Left ventricle myocardium superior (tissue), 1 donor: ENCODE measurements around the gene NOL3. TPM values are rescaled to one million over a fixed set of nuclear protein-coding genes. Genes with fewer than 3 reads are reported as not detected.
A peak's percentile ranks its signal among the peaks of the same experiment; 100 is the strongest.

Source experiments
- ATAC-seq: fragments of 200-7000 bp; cut with Tn5 transposase; one replicate; pipeline ENCODE4 v1.9.1; 2020; ENCODE audit warnings: mild to moderate bottlenecking, moderate library complexity
- DNase-seq: peaks from one replicate; pipeline ENCODE4 v3.0.0-alpha.2; 2020
- intact Hi-C: fragments of 100-400 bp; cut with micrococcal nuclease; formaldehyde crosslinking; loops from one replicate; pipeline ENCODE4 v1.11.0; 2022
- total RNA-seq: library from RNA; stranded (reverse); fragmentation: NEBNext Ultra II Directional; extraction: Animal tissue kit (Norgen Biotek cat#: 25700); gene quantifications from one replicate; pipeline ENCODE4 v1.2.1, GENCODE V29; 2021
- donor health status: DM: no; HTN: yes; CAD: no; lungs with severe emphysema.

The NOL3 gene
- total RNA-seq, 1 donor from 2014 or later: 125 TPM

GRCh38 chr16:67151431-67152097, 18.8 kb upstream of the NOL3 start:
- intact Hi-C loops: no loop called here
- DNase-seq (no peak), ATAC-seq (no peak)

DNA sequence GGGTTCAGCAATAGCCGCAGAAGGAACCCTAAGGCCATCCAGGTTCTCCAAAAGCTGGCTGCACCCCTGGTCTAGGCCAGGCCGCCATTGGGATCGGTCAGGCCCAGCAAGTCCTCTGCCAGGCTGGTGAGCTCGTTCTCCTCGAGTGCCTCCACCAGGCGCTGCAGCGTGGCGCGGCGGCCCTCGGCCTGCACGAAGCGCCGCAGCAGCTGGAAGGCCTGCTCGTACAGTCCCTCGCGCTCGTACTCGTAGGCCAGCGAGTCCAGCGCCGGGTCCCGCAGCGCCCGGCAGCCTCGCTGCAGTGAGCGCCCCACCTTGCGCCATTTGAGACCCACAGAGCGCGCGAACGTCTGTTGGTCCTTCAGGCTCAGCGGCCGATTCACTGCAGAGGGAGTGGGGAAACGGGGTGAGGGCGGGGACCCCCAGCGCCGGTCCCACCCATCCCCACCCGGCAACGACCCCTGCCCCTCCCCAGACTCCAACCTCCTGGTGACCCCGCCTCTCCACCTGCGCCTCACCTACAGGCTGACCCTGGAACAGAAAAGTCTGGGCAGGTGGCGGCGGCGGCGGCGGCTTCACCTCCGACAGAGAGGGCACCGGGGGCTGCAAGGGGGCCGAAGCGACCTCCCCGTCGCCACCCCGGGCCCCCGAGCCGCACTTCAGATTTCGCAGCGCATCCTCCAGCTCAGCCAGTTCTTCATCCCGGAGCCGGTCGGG, 15.6 kb upstream of the NOL3 start:
- intact Hi-C loops: loop anchor here (5.0 kb wide), 1 partner anchor 177 kb away; no protein-coding TSS in a partner anchor
- DNase-seq: no peak
- ATAC-seq: no peak

- DNase-seq (peak; percentile 90), ATAC-seq (peak; percentile 61)
- intact Hi-C loops: loop anchor here (5.0 kb wide), 1 partner anchor 178 kb away; no protein-coding TSS in a partner anchor
Measured at GRCh38 chr16:67155295-67156142, 14.8 kb upstream of the NOL3 start.

DNA sequence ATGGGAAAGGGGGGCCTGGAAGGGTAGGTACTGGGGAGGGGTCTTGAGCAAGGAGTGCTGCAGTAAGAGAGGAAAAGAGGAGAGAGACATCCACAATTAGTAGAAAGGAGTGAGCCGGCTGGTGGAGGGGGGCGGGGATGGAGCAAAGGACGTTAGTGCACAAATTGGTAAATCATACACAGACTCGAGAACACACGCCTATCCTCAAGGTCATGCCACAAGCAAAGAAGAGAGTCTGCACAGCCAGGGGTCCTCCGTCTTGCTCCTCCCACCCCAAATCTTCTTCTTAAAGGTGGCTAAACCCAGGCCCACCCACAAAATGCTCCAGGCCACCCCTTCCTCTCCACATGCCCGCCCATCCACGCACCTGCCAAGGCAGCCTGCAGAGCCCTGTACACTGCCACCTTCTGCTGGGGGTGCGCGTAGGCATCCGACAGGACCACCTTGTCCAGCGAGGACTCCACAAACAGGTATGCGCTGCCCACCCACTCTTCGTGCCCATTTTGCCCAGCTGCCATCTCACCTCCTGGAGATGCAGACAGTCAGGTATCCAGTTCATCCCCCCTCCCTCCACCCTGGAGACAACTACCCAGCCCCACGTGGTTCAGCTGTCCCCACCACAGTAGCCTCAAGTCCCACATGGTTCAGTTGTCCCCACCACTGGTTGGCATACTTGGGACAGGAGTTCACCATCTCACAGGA, 14.0 kb upstream of the NOL3 start:
- ATAC-seq: no peak
- intact Hi-C loops: loop anchor here (5.0 kb wide), 1 partner anchor 179 kb away; no protein-coding TSS in a partner anchor
- no peak for DNase-seq

GRCh38 chr16:67157106-67157748, 13.1 kb upstream of the NOL3 start:
- ATAC-seq (no peak), DNase-seq (no peak)
- intact Hi-C loops: loop anchor here (5.0 kb wide), 1 partner anchor 180 kb away; no protein-coding TSS in a partner anchor

DNA sequence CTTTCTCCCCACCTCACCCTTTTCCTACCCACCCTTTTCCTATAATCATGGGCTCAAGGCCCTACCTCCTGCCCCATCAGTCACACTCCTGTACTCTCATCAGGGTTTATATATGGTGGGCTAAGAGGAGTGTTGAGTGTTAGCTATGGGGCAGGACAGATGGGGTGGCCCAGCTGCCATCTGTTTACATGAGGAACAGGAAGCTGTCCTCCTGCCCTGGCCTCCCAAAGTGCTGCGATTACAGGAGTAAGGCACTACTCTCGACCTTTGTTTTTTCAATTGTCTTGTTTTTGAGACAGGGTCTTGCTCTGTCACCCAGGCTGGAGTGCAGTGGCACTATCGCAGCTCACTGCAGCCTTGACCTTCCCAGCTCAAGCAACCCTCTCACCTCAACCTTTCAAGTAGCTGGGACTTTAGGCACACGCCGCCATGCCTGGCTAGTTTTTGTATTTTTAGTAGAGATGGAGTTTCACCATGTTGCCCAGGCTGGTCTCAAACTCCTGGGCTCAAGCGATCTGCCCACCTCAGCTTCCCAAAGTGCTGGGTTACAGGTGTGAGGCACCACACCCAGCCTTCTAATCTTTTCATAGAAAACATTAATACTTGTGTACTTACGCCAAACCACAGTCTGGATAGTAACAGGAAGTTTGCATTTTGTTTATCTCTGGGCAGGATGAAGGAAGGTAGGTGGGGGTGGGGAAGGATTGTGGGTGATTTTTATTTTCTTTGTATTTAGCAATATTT, 12.3 kb upstream of the NOL3 start:
- no peak for DNase-seq
- ATAC-seq: no peak
- intact Hi-C loops: loop anchor here (5.0 kb wide), 1 partner anchor 181 kb away; no protein-coding TSS in a partner anchor

- ATAC-seq (no peak), DNase-seq (peak; percentile 66)
- intact Hi-C loops: loop anchor here (5.0 kb wide), 1 partner anchor 182 kb away; no protein-coding TSS in a partner anchor
Measured at GRCh38 chr16:67158637-67159600, 11.4 kb upstream of the NOL3 start.

DNA sequence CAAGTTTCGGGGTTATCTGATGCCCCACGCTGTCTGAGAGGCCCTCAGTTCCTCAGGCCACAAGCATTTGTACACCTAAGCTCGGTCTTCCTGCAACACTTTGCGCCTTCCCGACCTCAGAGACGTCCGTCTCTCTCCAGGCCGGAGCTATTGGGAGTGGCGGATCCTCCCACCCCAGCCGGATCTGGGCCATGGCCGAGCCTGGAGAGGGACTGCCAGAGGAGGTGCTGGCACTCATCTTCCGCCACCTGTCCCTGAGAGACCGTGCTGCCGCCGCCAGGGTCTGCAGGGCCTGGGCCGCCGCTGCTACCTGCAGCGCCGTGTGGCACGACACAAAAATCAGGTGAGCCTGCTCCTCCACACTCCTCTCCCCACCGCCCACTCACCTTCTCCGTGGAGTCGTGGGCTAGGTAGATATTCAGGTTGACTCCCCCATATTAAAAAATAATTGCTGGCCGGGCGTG, 8.7 kb upstream of the NOL3 start:
- DNase-seq: peak; percentile 80
- intact Hi-C loops: no loop called here
- ATAC-seq: peak; percentile 41

GRCh38 chr16:67162506-67163163, 7.7 kb upstream of the NOL3 start:
- ATAC-seq (no peak), DNase-seq (no peak)
- intact Hi-C loops: no loop called here

DNA sequence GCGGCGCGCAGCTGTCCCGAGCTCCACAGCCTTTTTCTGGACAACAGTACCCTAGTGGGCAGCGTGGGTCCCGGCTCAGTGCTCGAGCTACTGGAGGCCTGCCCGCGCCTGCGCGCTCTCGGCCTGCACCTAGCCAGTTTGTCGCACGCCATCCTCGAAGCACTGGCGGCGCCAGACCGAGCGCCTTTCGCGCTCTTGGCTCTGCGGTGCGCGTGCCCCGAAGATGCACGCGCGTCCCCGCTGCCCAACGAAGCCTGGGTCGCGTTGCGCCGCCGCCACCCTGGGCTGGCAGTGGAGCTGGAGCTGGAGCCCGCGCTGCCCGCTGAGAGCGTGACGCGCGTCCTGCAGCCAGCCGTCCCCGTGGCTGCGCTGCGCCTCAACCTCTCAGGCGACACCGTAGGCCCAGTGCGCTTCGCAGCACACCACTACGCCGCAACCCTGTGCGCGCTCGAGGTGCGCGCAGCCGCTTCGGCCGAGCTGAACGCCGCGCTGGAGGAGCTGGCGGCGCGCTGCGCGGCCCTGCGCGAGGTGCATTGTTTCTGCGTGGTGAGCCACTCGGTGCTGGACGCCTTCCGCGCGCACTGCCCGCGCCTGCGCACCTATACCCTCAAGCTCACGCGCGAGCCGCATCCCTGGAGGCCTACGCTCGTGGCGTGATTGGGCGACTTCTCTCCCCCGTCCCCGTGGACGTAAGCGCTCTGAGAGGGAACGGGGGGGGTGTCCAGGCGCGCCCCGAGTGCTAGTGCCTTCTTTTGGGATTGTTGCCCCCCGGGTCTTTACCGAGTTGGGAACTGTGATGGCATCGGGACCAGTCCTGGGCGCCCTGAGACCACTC, 7.0 kb upstream of the NOL3 start:
- ATAC-seq (peak; percentile 44), DNase-seq (peak; percentile 83)
- intact Hi-C loops: no loop called here

GRCh38 chr16:67163999-67164558, 6.3 kb upstream of the NOL3 start:
- ATAC-seq (peak; percentile 11), DNase-seq (peak; percentile 58)
- intact Hi-C loops: no loop called here

GRCh38 chr16:67164599-67165061, 5.7 kb upstream of the NOL3 start, which contains the start of gene HSF4:
Gene HSF4, plus strand, starts transcription at chr16:67164745. Its CDS starts 67 bp downstream, at chr16:67164812.
- ATAC-seq: peak; percentile 52
- intact Hi-C loops: no loop called here
- peak; percentile 90 for DNase-seq

DNA sequence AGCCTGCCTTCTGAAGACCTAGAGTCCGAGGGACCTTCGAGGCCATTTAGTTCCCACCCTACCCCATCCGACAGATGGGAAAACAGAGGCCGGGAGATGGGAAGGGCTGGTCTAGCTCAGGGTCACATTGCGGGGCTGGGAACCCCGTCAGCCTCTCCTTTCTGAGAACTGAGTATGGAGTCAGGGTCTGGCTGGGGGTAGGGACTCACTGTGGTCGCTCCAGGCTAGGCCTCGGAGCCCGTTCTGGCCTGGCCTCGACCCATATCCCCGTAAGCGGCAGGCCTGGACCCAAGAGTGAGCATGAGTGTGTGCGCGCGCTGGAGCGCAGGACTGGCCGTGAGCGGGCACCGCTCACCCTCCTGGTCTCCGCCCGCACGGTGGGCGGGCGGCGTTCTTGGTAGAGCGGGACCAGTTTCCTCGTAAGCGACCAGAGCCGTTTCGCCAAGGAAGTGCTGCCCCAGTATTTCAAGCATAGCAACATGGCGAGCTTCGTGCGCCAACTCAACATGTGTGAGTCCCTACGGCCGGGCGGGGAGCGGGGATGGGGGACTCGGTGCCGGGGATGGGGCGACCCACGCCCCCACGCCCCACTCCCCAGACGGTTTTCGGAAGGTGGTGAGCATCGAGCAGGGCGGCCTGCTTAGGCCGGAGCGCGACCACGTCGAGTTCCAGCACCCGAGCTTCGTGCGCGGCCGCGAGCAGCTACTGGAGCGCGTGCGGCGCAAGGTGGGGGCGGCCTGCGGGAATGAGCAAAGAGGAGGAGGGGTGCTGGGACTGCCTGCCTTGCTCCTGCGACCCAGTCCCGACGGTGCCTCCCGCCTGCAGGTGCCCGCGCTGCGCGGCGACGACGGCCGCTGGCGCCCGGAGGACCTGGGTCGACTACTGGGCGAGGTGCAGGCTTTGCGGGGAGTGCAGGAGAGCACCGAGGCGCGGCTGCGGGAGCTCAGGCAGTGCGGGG, 4.9 kb upstream of the NOL3 start:
- intact Hi-C loops: no loop called here
- ATAC-seq: no peak

DNA sequence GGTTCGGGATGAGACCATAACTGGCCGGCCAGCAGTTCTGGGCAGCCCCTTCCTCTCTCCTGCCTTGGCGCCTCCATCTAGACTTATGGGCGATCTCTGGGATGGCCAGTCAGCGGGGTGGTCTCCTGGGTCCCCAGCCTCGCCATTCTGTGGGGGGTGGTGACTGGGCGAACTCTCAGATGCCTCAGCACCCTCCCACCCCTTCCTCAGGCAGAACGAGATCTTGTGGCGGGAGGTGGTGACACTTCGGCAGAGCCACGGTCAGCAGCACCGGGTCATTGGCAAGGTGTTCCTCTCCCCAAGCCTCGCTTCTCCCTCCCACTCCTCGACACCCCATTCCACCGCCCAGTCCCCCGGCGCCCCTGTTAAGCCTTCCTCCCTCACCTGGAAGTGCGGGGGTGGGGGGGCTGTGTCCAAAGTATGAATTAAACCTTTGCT, 4.2 kb upstream of the NOL3 start:
- ATAC-seq: no peak
- intact Hi-C loops: no loop called here
- no peak for DNase-seq

More for the DNA sequence above, 4.9 kb upstream of the NOL3 start:
- DNase-seq: no peak
